ENCODE results near the gene SEC14L6.
"Not testable (repeated sequence)": the region's sequence is repeated elsewhere in the genome, so short reads cannot be mapped to it uniquely, and the experiment has no call there.

Gene SEC14L6

DNA sequence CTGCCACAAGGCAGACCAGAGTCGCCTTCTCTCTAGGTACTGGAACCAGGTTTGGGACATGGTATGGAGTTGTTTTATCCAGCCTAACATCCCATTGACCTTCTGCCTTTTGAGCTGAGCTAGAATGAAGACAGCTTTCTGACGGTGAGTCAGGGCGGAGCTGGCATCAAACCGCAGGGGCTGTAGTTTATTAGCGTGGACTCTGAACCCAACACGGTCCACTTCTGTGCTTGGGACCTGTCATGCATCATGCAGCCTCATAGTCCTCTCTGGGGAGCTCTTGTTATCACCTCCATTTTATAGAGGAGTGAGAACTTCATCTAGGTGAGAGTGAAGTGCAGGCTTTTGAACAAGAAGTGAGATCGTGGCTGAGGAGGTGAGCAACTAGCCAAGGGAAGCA, 19.6 kb upstream of the SEC14L6 start:
- no peak overlapping the region for H3K4me3 ChIP-seq (replicated peaks; ENCODE audit: low read depth, low read length)
- TF ChIP-seq, protein P1, sequence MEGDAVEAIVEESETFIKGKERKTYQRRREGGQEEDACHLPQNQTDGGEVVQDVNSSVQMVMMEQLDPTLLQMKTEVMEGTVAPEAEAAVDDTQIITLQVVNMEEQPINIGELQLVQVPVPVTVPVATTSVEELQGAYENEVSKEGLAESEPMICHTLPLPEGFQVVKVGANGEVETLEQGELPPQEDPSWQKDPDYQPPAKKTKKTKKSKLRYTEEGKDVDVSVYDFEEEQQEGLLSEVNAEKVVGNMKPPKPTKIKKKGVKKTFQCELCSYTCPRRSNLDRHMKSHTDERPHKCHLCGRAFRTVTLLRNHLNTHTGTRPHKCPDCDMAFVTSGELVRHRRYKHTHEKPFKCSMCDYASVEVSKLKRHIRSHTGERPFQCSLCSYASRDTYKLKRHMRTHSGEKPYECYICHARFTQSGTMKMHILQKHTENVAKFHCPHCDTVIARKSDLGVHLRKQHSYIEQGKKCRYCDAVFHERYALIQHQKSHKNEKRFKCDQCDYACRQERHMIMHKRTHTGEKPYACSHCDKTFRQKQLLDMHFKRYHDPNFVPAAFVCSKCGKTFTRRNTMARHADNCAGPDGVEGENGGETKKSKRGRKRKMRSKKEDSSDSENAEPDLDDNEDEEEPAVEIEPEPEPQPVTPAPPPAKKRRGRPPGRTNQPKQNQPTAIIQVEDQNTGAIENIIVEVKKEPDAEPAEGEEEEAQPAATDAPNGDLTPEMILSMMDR (IDR thresholded peaks at IDR 0.05; ENCODE audit: low read length, missing control alignments) = no peak
- DNase-seq (ENCODE audit: low read depth) = no peak

DNA sequence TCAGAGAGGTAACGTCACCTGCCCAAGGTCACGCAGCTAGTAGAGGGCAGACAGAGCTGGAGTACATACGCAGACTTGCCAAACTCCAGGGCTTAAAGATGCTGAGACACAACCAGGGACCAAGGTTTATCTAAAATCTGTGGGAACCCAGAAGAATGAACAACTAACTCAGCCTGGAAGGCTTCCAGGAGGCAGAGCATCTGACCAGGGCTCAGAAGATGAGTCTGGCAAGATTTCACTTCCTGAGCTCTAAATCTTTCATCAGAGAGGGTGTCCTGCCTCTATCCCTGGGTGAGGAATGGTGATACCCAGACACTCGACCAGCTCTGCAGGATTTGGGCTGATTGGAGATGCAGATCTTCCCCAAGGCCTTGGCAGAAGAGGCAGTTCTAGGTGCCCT, 18.8 kb upstream of the SEC14L6 start:
- H3K4me3 ChIP-seq (replicated peaks; ENCODE audit: low read depth, low read length) = no peak overlapping the region
- no peak for DNase-seq (ENCODE audit: low read depth)
- TF ChIP-seq, protein P1 (IDR thresholded peaks at IDR 0.05; ENCODE audit: low read length, missing control alignments) = no peak

DNA sequence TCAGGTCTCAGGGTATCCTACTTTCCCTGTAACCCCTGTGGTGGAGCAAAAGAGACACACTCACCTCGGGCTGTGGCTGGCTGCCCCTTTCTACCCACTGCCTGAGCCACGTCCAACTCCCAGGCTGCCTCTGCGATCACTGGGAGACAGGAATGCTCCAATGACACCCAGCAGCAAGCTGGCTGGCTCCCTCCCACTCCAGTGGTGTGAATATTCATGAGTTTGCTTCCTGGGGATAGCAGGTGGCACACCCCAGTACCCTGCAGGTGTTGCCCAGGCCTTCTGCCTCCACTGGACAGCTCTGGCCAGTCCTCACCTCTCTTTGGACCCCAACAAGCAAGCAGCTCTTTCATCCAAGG, 18.2 kb upstream of the SEC14L6 start:
- TF ChIP-seq, protein P1 (IDR thresholded peaks at IDR 0.05; ENCODE audit: low read length, missing control alignments) = no peak
- no peak overlapping the region for H3K4me3 ChIP-seq (replicated peaks; ENCODE audit: low read depth, low read length)
- DNase-seq (ENCODE audit: low read depth) = no peak

DNA sequence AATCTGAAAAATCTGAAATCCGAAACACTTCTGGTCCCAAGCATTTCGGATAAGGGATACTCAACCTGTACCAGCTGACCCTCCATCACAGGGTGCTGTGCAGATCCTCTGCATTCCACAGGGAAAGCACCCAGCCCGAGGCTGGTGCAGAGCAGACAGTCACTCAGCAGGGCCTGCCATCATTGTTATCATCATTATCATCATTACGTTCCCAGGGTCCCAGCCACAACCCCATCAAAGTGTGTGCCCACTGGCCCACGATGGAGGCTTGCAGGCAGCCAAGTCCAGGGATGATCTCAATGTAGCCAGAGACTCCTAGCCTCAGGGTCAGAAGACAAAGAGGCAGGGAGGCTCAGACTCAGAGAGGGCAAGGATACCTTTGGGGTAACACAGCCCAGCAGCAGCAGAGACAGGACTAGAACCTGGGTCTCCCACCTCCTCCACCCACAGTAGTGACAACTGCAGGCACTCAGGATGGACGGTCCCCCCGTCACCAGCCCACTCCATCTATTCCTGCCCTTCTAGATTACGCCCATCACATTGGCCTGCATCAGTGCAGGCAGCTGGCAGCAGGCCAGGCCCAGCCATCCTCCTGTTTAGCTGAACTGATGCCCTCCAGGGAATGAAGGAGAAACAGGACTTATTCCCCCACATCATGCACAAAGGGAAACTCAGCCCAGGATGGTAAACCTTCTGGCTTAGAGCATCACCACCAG, 17.7 kb upstream of the SEC14L6 start:
- TF ChIP-seq, protein P1 (IDR thresholded peaks at IDR 0.05; ENCODE audit: low read length, missing control alignments) = no peak
- no peak overlapping the region for H3K4me3 ChIP-seq (replicated peaks; ENCODE audit: low read depth, low read length)
- no peak for DNase-seq (ENCODE audit: low read depth)

DNA sequence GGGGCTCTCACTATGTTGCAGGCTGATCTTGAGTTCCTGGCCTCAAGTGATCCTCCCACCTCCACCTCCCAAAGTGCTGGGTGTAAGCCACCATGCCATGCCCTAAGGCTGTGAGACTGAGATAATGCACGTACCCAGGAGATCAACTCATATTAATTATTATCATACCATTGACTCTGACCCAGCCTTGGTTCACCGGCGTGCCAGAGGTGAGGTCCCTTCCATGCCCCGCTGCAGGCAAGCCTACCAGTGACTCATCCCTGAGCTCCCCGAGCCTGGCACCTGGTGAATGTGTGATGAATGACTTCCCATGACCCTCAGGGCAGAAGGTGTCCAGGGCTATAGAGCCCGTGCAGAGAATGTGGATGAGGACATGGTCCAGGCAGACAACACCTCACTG, 15.8 kb upstream of the SEC14L6 start:
- no peak overlapping the region for H3K4me3 ChIP-seq (replicated peaks; ENCODE audit: low read depth, low read length)
- TF ChIP-seq, protein P1 (IDR thresholded peaks at IDR 0.05; ENCODE audit: low read length, missing control alignments) = no peak
- DNase-seq (ENCODE audit: low read depth) = no peak

DNA sequence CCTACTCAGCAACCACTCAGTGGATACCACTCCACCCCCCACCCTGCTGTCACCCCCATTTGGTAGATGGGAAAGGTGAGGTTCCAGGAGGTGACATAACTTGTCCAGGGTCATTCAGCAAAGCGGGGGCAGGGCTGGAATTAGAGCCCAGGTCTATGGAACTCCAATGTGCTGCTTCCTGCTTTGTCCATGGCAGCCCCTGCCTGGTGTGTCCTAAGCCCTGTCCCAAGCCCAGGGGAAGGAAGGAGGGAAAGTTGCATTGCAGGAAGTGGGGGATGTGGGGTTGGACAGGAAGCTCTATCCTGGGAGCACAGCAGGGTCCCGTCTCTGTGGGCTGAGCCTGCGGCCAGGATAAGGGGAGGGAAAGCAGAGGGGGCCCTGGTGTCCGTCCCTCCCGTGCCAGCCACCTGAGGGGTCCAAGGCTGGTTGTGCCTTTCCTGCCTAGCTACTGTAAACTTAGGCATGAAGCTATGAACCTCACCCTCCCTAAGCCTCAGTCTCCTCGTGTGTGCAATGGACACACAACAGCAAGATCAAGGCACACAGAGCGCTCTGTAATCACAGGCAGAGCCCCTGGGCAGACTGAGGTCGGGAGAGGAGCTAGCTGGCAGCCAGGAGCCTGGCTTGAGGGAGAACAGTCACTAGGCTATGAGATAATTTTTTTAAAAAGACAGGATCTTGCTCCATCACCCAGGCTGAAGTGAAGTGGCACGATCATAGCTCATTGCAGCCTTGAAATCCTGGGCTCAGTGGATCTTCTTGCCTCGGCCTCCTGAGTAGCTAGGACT, 15.1 kb upstream of the SEC14L6 start:
- DNase-seq (ENCODE audit: low read depth) = no peak
- TF ChIP-seq, protein P1 (IDR thresholded peaks at IDR 0.05; ENCODE audit: low read length, missing control alignments) = no peak
- no peak overlapping the region for H3K4me3 ChIP-seq (replicated peaks; ENCODE audit: low read depth, low read length)

DNA sequence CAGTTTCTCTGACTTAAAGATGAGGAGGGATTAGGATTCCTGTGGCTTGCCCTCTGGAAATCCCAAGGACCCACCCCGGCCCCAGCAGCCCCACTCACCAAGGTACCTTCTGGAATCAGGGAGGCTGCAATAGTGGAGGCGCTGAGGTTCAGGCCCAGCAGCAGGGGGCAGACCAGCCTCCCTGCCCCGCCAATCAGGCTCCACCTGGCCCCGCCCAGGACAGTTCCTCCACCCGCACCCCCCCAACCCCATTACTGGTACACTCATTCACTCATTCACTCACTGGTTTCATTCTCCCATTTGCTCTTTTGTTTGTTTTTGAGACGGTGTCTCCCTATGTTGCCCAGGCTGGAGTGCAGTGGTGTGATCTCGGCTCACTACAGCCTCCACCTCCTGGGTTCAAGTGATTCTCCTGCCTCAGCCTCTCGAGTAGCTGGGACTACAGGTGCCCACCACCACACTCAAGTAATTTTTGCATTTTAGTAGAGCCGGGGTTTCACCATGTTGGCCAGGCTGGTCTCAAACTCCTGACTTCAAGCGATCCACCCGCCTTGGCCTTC, 14.2 kb upstream of the SEC14L6 start:
- H3K4me3 ChIP-seq (replicated peaks; ENCODE audit: low read depth, low read length); DNase-seq (ENCODE audit: low read depth): not testable (repeated sequence)

Measured in fibroblast of pulmonary artery (primary cell).